Placental epithelial cell (primary cell): ENCODE measurements around the gene OR51B2. TPM values are rescaled to one million over a fixed set of nuclear protein-coding genes. Genes with fewer than 3 reads are reported as not detected.

ENCODE experiments used
- small RNA-seq: library from RNA; depleted of rRNA; stranded (forward); fragments of <200 nt; gene quantifications from one replicate; pipeline ENCODE3, GENCODE V24; 2012
- total RNA-seq: library from RNA; depleted of rRNA; stranded (reverse); fragments of >200 nt; gene quantifications from 2 replicates; pipeline ENCODE4 v1.2.3, GENCODE V29; 2012

The OR51B2 gene
- total RNA-seq: not detected in 2 replicates

GRCh38 chr11:5324197-5324596 is at the start of gene OR51B2:
Gene OR51B2 (minus strand): TSS chr11:5324297. CDS start chr11:5324297, 0 bp downstream.

GRCh38 chr11:5351208-5351607 is 27.1 kb upstream of the OR51B2 start, which contains the start of gene OR51B6:
Gene OR51B6 (plus strand): TSS chr11:5351508. CDS start chr11:5351508, 0 bp downstream.

GRCh38 chr11:5343474-5344335 is 19.6 kb upstream of the OR51B2 start, which contains the start of gene OR51B5:
Gene OR51B5 (minus strand): TSS chr11:5343524. CDS start chr11:5343524, 0 bp downstream.

GRCh38 chr11:5301846-5302245 is 22.3 kb downstream of the OR51B2 start, which contains the start of gene OR51B4:
Gene OR51B4 (minus strand): TSS chr11:5301946. CDS start chr11:5301946, 0 bp downstream.

Small RNA genes within 50 kb of the gene (small RNA-seq; reads per million reads assigned to genes)
- not detected for gene AC104389.3

Other genes with a start within 250 kb of the OR51B2 start
- not detected in 2 replicates for gene OR52A5, start 185.9 kb downstream of the OR51B2 start, total RNA-seq
- not detected in 2 replicates for gene OR52A1, start 169.5 kb downstream of the OR51B2 start, total RNA-seq
- gene OR51V1, start 123.6 kb downstream of the OR51B2 start, total RNA-seq: not detected in 2 replicates
- not detected in 2 replicates for gene HBB, start 97.2 kb downstream of the OR51B2 start, total RNA-seq
- not detected in 2 replicates for gene HBD, start 89.8 kb downstream of the OR51B2 start, total RNA-seq
- gene HBG1, start 74.4 kb downstream of the OR51B2 start, total RNA-seq: not detected in 2 replicates
- gene HBG2, start 69.5 kb downstream of the OR51B2 start, total RNA-seq: not detected in 2 replicates
- 0.39 TPM in 1 of 2 replicates, not detected in the other for gene HBE1, start 54.4 kb downstream of the OR51B2 start, total RNA-seq
- not detected in 2 replicates for gene OR51B4, start 22.4 kb downstream of the OR51B2 start, total RNA-seq
- 0.22 TPM in 1 of 2 replicates, not detected in the other for gene OR51B5, start 19.2 kb upstream of the OR51B2 start, total RNA-seq
- gene OR51B6, start 27.2 kb upstream of the OR51B2 start, total RNA-seq: not detected in 2 replicates
- gene OR51M1, start 59.5 kb upstream of the OR51B2 start, total RNA-seq: not detected in 2 replicates
- not detected in 2 replicates for gene OR51Q1, start 97.8 kb upstream of the OR51B2 start, total RNA-seq
- not detected in 2 replicates for gene OR51I1, start 117.2 kb upstream of the OR51B2 start, total RNA-seq
- not detected in 2 replicates for gene OR51I2, start 125.0 kb upstream of the OR51B2 start, total RNA-seq
- not detected in 2 replicates for gene OR52D1, start 164.4 kb upstream of the OR51B2 start, total RNA-seq
- gene UBQLN3, start 185.7 kb upstream of the OR51B2 start, total RNA-seq: under 0.01 TPM in 1 of 2 replicates, not detected in the other
- gene UBQLNL, start 192.4 kb upstream of the OR51B2 start, total RNA-seq: 0.22 and 0.39 TPM in 2 replicates
- gene OR52H1, start 224.2 kb upstream of the OR51B2 start, total RNA-seq: 0.76 and 0.79 TPM in 2 replicates